SKM-1 treated with dmso at 0.1 percent for 144 hours (cell line): ENCODE measurements around the gene COX7A2L.

Experiments used
- DNase-seq: peaks from one replicate; lab custom pipeline; 2025; ENCODE audit not compliant: unreplicated experiment; lab: John Stamatoyannopoulos, UW

The COX7A2L gene

DNA sequence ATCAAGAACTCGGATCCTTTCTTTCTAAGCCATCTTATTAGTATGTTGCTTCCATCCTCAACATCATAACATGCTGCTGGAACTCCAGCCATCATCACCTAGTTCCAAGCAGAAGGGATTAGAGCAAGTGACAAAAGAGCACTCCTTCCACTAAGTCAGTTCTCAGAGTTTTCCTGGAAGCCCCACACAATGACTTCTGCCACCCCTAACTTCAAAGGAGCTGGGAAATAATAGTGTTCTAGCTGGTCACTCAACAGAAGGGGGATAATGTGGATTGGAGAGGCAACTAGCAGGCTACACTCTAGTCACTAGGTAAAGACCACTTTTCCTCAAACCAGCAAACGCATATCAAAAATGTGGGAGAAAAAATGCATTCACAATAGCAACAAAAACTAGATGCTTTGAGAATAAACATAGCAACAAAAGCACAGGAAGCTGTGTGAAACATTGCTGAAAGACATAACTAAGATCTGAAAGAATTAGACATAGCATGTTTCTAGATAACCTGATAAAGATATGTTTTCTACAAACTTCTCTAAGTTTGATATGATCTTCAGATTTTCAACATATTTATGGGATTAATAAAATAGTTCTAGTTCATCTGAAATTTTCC is 39.5 kb downstream of the COX7A2L start:
- no peak for DNase-seq

DNA sequence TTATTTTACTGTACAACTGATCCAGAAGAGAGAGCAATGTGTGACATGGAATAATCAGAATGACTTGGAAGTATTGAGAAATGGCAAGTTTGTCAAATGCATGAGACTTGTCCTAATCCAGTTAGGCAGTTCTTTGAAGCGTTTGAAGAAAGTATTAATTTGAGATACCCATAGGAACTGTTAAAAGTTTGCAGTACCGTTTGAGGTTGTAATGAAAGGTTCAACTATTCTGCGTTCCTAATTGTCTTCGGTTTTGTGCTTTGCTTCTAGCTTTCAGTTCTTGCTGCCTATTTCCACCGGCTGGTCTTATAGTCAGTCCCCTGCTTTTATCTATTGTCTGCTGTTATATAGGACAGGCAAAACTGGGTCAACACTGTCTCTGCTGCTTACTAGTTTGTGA is 41.8 kb downstream of the COX7A2L start:
- DNase-seq = no peak

DNA sequence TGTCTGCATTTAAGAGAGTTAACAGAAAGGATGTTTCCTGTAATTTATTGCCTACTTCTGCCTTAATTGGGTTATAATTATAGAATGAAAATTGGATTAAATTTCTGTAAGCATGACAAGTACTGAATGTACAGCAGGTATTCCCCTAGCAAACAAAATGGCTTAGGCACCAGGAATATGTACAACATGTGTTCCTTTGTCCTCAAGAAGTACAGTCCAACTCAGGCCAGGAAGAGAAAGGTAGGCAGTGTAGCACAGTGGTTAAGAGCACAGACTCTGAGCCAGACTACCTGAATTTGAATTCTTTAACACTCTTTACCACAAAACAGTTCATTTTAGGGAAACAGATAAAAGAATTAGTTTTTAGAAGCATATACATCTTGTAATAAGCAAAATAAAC is 43.1 kb downstream of the COX7A2L start:
- no peak for DNase-seq

GRCh38 chr2:42317486-42317885 is 43.5 kb downstream of the COX7A2L start:
- DNase-seq = no peak

DNA sequence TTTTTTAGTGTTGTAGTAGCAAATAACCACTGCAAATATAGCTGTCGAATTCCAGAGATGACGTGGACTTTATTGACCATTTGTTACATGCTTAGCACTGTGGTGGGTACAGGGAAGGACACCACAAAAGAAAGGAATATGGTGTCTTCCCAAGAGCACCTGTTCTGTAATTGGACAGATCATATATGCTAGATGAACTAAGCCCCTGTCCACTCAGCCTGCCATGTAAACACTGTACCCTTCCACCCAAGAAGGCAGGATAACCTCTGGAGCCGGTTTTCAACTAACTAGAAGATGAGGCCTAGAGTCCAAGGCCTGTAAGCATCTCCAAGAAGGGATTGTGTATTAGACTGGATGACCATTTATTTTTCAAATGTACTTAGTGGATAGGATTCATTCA is 44.1 kb downstream of the COX7A2L start:
- DNase-seq = no peak

- DNase-seq = no peak
Observed at GRCh38 chr2:42315844-42316470, 45.1 kb downstream of the COX7A2L start.

DNA sequence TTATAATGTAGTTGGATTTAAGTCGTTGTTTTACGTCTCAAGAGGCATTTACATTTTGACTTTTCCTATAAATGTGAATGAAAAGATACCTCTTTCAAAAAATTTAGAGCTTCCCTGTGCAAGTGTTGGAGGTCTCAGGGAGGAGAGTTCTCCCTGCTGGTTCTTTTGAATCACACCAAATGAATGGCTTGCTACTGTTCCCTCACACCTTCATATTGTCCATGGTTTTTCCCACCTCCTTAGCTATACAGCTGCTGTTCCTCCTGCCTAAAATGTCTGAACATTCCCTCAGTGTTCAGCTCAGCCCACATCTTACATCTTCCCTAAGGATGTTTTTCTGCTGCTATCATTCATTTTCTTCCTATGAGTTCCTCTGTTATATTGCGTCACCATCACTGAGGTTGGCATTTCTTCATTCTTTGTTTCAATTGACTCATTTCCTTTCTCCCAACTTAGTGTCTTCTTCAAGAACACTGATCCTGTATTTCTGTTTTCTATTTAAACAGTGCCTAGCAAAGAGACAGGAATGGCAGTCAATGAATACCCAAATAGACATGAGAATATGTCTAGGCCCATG is 46.0 kb downstream of the COX7A2L start:
- peak; percentile 60 for DNase-seq

- no peak for DNase-seq
Observed at GRCh38 chr2:42312106-42312505, 48.9 kb downstream of the COX7A2L start.

DNA sequence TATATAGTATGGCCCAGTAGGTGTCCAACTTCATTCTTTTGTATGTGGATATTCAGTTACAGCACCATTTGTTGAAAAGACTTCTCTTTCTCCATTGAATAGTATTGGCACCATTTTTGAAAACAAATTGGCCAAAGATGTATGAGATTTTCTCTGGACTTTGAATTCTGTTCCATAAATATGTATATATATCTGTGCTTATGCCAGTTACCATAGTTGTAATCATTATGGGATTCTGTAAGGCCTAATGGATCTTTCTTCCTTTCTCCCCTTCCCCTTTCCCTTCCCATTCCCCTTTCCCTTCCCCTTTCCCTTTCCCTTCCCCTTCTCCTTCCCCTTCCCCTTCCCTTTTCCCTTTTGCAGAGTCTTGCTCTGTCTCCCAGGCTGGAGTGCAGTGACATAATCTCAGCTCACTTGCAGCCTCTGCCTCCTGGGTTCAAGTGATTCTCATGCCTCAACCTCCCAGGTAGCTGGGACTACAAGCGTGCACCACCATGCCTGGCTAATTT is 51.0 kb downstream of the COX7A2L start:
- DNase-seq = no peak

DNA sequence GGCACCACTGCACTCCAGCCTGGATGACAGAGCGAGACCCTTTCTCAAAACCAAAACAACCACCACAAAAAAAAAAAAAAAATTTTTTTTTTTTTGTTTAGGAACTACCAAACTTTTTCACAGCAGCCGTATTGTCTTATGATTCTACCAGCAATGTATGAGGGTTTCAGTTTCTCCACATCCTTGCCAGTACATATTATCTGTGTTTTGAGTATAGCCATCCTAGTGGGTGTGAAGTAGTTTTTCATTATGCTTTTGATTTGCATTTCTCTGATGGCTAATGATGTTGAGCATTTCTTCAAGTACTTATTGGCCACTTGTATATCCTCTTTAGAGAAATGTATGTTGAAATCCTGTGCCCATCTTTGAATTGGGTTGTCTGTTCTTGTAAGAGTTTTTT is 51.7 kb downstream of the COX7A2L start:
- no peak for DNase-seq

DNA sequence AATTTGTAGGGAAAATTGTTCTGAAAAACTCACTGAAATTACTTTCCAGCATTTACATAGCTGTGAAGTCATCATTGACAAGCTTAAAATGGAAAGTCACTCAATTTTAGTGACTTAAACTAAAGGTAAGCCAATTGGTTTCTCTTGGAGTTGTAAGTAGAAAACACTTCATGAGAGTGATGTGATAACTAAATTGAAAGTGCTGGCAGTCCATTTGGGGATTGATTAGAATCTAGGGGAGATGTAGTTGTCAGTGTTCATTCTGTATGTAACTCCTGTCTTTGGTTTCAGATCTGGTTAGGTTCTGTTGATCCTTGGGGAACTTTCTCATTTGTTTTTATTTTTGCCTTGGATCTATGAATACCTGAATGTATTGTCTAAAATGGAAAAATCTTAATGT is 53.8 kb downstream of the COX7A2L start:
- DNase-seq = no peak

DNA sequence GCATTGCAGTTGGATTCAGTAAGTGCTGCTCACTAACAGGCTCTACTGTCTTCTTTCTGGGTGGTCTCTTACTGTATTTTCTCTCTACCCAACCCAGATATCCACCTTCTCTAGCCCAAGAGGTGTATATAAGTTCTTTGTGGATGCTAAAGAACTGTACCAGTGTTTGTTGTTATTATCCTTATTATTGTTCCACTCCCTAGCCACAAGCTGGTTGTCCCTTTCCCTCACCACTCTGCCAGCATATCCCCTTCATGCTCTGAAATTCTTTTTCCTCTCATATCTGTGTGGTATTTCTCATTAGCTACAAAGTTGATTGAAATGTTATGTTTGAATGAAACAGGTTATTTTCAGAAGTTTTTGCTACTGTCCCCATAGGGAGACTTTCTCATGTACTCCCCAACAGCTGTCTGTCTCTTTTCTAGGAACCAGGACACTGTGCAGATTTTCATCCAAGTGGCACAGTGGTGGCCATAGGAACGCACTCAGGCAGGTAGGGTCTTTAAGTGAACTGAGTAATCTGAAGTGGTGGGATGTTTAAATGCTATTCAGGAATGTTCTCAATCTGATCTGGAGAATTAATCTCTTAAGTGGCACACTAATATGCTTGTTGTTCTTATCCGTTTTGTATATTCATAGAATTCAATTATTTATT is 56.8 kb downstream of the COX7A2L start:
- no peak for DNase-seq

- no peak for DNase-seq
Observed at GRCh38 chr2:42303252-42303651, 57.8 kb downstream of the COX7A2L start.

GRCh38 chr2:42300527-42300926 is 60.5 kb downstream of the COX7A2L start:
- DNase-seq = no peak
